ENCODE measurements around the gene SNX18.

SNX18 gene

DNA sequence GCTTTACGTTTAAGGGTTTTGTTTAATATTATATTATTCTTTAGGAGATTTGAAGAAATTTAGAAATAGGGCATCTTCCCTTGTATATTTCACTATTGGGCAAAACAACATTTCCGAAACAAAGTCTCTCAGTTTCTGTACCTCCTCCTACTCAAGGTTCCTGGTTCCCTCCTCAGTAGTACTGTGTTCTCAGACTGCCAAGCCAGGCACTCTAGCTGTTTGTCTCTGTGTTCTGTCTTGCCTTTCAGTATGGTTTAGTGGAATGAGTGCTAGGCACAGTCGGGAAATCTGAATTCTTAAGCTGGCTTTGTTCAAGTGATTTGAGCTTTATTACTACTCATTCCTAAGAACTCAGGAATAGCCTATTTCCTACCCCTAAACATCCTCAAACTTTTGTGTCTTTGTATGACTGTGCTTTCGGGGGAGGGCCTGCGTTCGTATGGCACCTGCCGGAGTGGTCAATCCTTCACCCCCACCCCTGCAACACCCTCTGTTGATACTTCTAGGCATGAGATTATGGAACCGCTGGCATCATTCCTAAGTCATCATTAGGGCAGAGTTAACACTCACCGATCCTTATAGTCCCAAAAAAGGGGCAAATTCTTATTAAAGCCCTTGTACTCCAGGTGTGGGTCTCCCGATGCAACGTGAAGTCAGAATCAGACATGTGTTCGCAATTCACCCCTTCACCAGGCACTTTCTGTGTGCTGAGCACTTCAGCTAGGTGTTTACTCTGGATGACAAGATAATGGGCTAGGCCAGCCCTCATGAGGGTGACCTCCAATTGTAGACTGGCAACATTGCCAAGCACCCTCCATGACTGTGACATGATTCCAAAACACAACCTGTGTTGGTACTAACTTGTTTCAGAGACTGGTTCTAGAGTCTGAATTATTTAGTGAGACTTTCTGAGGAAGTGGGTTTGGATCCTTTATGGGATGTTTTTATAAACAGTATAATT is 24.5 kb downstream of the SNX18 start:
- Histone ChIP-seq H3K27ac (ENCODE audit: low read depth, low read length) (no peak overlapping the region), H3K4me3 (ENCODE audit: low read length) (no peak overlapping the region), H3K9me3 (ENCODE audit: insufficient read depth, low read depth, low read length) (no peaks in the 10 kb centered on the region), H3K4me1 (ENCODE audit: insufficient read depth, low read length) (no peaks in the 10 kb centered on the region), H3K9ac (ENCODE audit: low read depth, low read length) (no peak overlapping the region), H3K27me3 (ENCODE audit: insufficient read depth, low read length) (no peaks in the 10 kb centered on the region), H3K36me3 (ENCODE audit: insufficient read depth, low read length) (peaks cover 2% of the 10 kb centered on the region; the same call in 1 of the 2 replicates)
- 95% methylated on average over 11 of the region's 12 CpGs for WGBS

DNA sequence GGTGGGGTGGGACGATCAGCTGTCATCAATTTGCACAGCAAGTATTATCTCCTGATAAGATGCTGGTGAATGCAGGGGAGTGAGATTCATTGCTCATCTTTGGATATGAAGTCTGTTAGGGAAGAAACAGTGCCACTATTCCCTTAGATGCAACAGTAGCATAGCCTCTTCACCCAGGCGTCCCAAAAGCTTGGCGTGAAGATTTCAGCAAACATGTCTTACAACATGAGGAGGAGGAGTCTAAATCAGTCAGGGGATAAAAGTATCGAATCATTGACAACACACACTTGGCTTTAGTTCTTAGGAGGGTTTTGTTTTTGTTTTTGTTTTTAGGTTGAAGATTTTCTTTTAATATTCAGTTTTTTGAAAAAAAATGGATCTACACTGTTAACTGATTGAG is 26.5 kb downstream of the SNX18 start:
- 93% methylated on average over 4 of the region's 4 CpGs for WGBS
- no peak overlapping the region for H3K4me3 ChIP-seq (ENCODE audit: low read length)
- no peaks in the 10 kb centered on the region for H3K27me3 ChIP-seq (ENCODE audit: insufficient read depth, low read length)
- H3K9ac ChIP-seq (ENCODE audit: low read depth, low read length): no peak overlapping the region
- H3K4me1 ChIP-seq (ENCODE audit: insufficient read depth, low read length): no peaks in the 10 kb centered on the region
- H3K9me3 ChIP-seq (ENCODE audit: insufficient read depth, low read depth, low read length): no peaks in the 10 kb centered on the region
- H3K36me3 ChIP-seq (ENCODE audit: insufficient read depth, low read length): peaks cover 6% of the 10 kb centered on the region; the same call in 1 of the 2 replicates
- H3K27ac ChIP-seq (ENCODE audit: low read depth, low read length): no peak overlapping the region

DNA sequence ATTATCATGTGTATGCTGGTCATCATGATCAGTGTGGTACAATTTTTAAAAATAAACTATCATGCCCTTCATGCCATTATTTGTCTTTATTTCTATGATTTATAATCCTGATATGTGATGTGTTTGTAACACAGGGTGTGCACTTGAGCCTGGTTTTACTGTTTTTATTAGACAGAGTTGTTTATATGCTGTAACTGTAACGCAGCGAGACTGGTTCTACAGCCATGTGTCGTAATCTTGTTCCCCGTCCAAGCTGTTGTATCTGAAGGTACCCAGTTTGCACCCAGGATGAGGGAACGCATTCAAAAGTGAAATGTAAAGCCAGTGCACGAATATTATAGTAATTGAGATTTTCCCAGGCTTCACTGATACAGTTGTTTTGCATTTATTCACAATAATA is 28.2 kb downstream of the SNX18 start:
- Histone ChIP-seq H3K4me3 (ENCODE audit: low read length) (no peak overlapping the region), H3K4me1 (ENCODE audit: insufficient read depth, low read length) (no peaks in the 10 kb centered on the region), H3K27me3 (ENCODE audit: insufficient read depth, low read length) (no peaks in the 10 kb centered on the region), H3K9me3 (ENCODE audit: insufficient read depth, low read depth, low read length) (no peaks in the 10 kb centered on the region), H3K36me3 (ENCODE audit: insufficient read depth, low read length) (peaks cover 6% of the 10 kb centered on the region; the same call in 1 of the 2 replicates), H3K27ac (ENCODE audit: low read depth, low read length) (no peak overlapping the region), H3K9ac (ENCODE audit: low read depth, low read length) (no peak overlapping the region)
- WGBS: 97% methylated on average over 6 of the region's 6 CpGs

DNA sequence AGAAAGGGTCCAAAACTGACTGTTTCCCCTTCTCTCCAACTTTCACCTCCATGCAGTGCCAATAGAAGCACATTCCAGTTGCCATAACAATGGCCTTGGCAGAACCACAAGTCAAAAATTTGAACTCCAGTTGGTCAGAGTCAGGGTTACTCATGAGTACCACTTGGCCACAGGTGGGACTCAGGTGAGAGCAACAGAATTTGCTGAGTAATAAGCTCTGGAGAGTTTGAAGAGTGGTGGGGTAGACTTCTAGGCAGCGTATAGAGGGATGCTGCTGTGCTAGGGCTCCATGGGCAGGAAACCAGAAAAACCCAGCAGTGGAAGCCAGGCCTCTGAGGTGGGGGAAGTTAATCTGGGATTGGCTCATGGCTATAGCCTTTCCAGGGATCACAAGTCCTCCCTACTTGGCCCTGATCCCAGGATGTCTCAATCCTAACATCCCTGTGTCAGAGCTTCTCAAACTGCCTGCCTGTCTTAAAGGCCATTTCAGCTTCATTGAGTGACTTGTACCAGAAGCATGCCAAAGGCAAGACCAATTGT is 30.2 kb downstream of the SNX18 start:
- WGBS: 89% methylated on average over 1 of the region's 1 CpG
- Histone ChIP-seq H3K36me3 (ENCODE audit: insufficient read depth, low read length) (peaks cover 6% of the 10 kb centered on the region; the same call in 1 of the 2 replicates), H3K4me1 (ENCODE audit: insufficient read depth, low read length) (no peaks in the 10 kb centered on the region)

DNA sequence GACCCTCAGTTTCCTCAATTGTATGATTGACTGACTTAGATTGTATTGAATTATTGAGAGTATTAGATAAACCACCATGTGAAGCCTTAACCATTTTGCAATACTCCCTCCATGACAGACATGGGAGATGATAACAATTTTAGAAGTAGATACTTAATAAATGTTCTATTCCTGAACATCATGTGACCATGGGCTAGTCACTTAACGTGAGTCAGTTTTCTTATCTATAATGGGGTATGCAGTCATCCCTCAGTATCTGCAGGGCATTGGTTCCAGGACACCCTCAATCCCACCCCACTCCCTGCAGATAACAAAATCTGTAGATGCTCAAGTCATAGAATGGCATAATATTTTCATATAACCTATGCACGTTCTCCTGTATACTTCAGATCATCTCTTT is 31.0 kb downstream of the SNX18 start:
- Histone ChIP-seq H3K4me3 (ENCODE audit: low read length) (no peak overlapping the region), H3K9ac (ENCODE audit: low read depth, low read length) (no peak overlapping the region), H3K9me3 (ENCODE audit: insufficient read depth, low read depth, low read length) (no peaks in the 10 kb centered on the region), H3K27me3 (ENCODE audit: insufficient read depth, low read length) (no peaks in the 10 kb centered on the region), H3K27ac (ENCODE audit: low read depth, low read length) (no peak overlapping the region), H3K4me1 (ENCODE audit: insufficient read depth, low read length) (no peaks in the 10 kb centered on the region), H3K36me3 (ENCODE audit: insufficient read depth, low read length) (peaks cover 6% of the 10 kb centered on the region; the same call in 1 of the 2 replicates)
- WGBS: 93% methylated on average over 2 of the region's 2 CpGs

More for the DNA sequence above, 30.2 kb downstream of the SNX18 start:
- no peak overlapping the region for H3K27ac ChIP-seq (ENCODE audit: low read depth, low read length)
- no peak overlapping the region for H3K4me3 ChIP-seq (ENCODE audit: low read length)
- no peaks in the 10 kb centered on the region for H3K9me3 ChIP-seq (ENCODE audit: insufficient read depth, low read depth, low read length)
- H3K9ac ChIP-seq (ENCODE audit: low read depth, low read length): no peak overlapping the region
- no peaks in the 10 kb centered on the region for H3K27me3 ChIP-seq (ENCODE audit: insufficient read depth, low read length)

DNA sequence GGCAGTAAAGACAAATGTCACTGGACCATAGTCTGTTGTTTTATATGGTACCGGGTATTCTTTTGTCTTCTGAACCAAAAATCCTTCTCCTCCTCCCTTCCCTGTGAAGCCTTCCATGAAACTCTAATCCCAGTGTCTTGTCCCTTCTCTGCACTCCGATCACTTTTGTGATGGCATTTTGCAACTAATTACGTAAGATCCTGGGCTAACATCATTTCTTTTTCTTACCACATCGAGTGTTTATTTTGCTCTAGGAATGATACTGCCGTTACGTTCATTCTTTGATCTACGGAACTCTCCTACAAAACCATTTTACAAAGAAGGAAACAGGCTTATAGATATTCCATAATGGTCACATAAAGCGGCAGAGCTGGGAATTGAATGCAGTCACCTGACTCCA is 33.7 kb downstream of the SNX18 start:
- WGBS: 97% methylated on average over 8 of the region's 8 CpGs
- H3K9ac ChIP-seq (ENCODE audit: low read depth, low read length): no peak overlapping the region
- peaks cover 6% of the 10 kb centered on the region; the same call in 1 of the 2 replicates for H3K36me3 ChIP-seq (ENCODE audit: insufficient read depth, low read length)

DNA sequence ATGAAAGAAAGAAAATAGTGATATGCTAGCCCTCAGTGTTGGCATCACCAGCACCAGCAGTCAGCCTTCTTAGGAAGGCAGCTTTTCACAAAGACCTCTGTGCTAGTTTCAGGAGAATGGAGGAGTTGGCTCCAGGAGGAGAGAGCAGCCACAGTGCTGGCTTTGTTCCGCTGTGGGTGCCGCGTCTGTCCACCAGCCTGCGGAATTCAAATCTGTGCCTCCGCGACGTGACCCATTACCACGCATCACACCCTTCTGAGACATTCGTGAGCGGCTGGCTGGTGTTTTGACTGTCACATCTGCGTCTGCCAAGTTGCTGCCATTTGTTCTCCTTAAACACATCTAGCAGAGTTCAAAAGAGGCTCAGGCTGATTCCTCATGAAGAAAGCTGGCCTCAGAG is 34.4 kb downstream of the SNX18 start:
- WGBS: 96% methylated on average over 11 of the region's 11 CpGs
- Histone ChIP-seq H3K4me3 (ENCODE audit: low read length) (no peak overlapping the region), H3K27ac (ENCODE audit: low read depth, low read length) (no peak overlapping the region), H3K9me3 (ENCODE audit: insufficient read depth, low read depth, low read length) (no peaks in the 10 kb centered on the region), H3K36me3 (ENCODE audit: insufficient read depth, low read length) (peaks cover 6% of the 10 kb centered on the region; the same call in 1 of the 2 replicates), H3K4me1 (ENCODE audit: insufficient read depth, low read length) (no peaks in the 10 kb centered on the region), H3K9ac (ENCODE audit: low read depth, low read length) (no peak overlapping the region), H3K27me3 (ENCODE audit: insufficient read depth, low read length) (no peaks in the 10 kb centered on the region)

More for the DNA sequence above, 33.7 kb downstream of the SNX18 start:
- H3K27me3 ChIP-seq (ENCODE audit: insufficient read depth, low read length): no peaks in the 10 kb centered on the region
- no peaks in the 10 kb centered on the region for H3K4me1 ChIP-seq (ENCODE audit: insufficient read depth, low read length)
- no peak overlapping the region for H3K27ac ChIP-seq (ENCODE audit: low read depth, low read length)
- H3K9me3 ChIP-seq (ENCODE audit: insufficient read depth, low read depth, low read length): no peaks in the 10 kb centered on the region
- no peak overlapping the region for H3K4me3 ChIP-seq (ENCODE audit: low read length)

DNA sequence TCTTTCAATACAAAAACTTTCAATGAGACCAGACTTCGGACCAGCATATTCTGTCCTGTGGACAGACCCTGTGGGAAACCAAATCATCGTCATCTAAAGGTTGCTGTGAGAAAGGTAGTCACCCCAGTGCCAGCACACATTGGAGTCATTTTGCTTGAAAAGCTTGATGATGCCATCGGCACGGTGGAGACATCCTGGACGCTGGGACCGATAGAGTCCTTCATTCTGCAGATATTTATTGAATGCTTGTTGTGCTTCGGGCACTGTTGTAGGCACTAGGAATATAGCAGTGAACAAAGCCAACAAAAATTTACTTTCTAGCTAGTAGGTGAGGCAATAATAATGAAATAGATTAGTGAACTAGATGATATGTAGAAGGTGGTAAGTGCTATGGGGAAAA is 34.9 kb downstream of the SNX18 start:
- Histone ChIP-seq H3K9me3 (ENCODE audit: insufficient read depth, low read depth, low read length) (no peaks in the 10 kb centered on the region), H3K27ac (ENCODE audit: low read depth, low read length) (no peak overlapping the region), H3K4me1 (ENCODE audit: insufficient read depth, low read length) (no peaks in the 10 kb centered on the region), H3K27me3 (ENCODE audit: insufficient read depth, low read length) (no peaks in the 10 kb centered on the region), H3K9ac (ENCODE audit: low read depth, low read length) (no peak overlapping the region), H3K4me3 (ENCODE audit: low read length) (no peak overlapping the region), H3K36me3 (ENCODE audit: insufficient read depth, low read length) (peaks cover 1% of the 10 kb centered on the region; the same call in 1 of the 2 replicates)
- WGBS: 94% methylated on average over 7 of the region's 7 CpGs

DNA sequence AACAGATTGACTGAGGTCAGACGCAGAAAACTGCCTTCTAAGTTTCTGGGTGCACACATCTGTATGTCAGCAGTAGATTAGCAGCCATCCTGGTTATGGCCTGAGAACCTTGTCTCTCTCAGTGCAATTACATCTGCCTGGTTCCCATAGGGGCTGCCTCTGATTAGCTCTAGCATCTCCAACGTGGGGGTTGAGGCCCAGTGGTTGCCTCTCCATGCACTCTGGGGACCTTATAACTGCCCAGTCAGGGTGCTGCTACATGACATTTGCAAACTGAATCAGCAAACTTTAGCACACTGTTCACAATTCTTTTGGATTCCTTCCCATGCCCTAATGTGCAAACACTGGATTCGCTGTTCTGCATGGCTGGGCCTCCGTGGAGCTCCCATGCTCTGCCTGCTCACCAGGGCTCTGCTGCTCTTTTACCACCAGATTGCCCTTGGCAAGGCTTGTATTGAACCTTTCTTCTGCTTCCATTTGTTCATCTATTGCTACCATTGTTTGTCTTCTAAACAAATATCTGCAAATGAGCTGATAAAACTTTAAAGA is 36.2 kb downstream of the SNX18 start:
- 92% methylated on average over 4 of the region's 4 CpGs for WGBS
- no peak overlapping the region for H3K9ac ChIP-seq (ENCODE audit: low read depth, low read length)
- H3K4me3 ChIP-seq (ENCODE audit: low read length): no peak overlapping the region
- no peak overlapping the region for H3K27ac ChIP-seq (ENCODE audit: low read depth, low read length)
- no peaks in the 10 kb centered on the region for H3K4me1 ChIP-seq (ENCODE audit: insufficient read depth, low read length)
- no peaks in the 10 kb centered on the region for H3K36me3 ChIP-seq (ENCODE audit: insufficient read depth, low read length)
- H3K27me3 ChIP-seq (ENCODE audit: insufficient read depth, low read length): no peaks in the 10 kb centered on the region
- H3K9me3 ChIP-seq (ENCODE audit: insufficient read depth, low read depth, low read length): no peaks in the 10 kb centered on the region

DNA sequence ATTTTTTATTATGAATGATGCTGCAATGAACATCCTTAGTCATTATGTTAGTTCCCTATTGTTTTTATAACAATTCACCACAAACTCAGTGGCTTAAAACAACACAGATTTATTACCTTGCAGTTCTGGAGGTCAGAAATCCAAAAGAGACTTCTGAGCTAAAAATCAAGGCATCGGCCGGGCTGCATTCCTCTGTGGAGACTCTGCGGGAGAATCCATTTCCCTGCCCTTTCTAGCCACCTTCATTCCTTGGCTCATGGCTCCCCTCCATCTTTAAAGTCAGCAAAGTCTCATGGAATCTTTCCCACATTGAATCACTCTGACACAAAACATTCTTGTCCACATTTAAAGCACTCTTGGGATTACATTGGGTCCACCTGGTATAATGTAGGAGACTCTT is 38.6 kb downstream of the SNX18 start:
- H3K27me3 ChIP-seq (ENCODE audit: insufficient read depth, low read length): no peaks in the 10 kb centered on the region
- H3K4me1 ChIP-seq (ENCODE audit: insufficient read depth, low read length): no peaks in the 10 kb centered on the region
- H3K27ac ChIP-seq (ENCODE audit: low read depth, low read length): no peak overlapping the region
- no peak overlapping the region for H3K4me3 ChIP-seq (ENCODE audit: low read length)
- H3K9ac ChIP-seq (ENCODE audit: low read depth, low read length): no peak overlapping the region
- H3K36me3 ChIP-seq (ENCODE audit: insufficient read depth, low read length): no peaks in the 10 kb centered on the region
- WGBS: 95% methylated on average over 3 of the region's 3 CpGs
- no peaks in the 10 kb centered on the region for H3K9me3 ChIP-seq (ENCODE audit: insufficient read depth, low read depth, low read length)

DNA sequence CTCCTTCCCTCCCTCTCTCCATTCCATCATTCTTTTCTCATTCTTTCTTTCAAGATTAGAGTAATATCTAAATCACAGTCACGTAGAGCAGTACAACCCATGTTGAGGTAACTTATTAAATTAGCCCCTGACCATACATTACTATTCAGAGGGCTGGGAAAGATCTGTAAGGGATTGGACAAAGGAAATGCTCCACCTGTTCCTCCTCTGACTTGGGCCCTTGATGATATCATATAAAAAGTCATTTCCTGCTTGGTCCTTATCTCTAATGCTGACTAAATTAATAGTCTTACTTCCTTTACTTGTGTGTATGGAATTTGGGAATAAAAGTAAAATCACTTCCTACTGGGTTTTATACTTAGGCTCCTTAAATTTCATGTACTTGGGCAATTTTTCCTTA is 40.8 kb downstream of the SNX18 start:
- 100% methylated on average over 1 of the region's 1 CpG for WGBS
- Histone ChIP-seq H3K4me1 (ENCODE audit: insufficient read depth, low read length) (no peaks in the 10 kb centered on the region), H3K9me3 (ENCODE audit: insufficient read depth, low read depth, low read length) (no peaks in the 10 kb centered on the region), H3K27me3 (ENCODE audit: insufficient read depth, low read length) (no peaks in the 10 kb centered on the region), H3K9ac (ENCODE audit: low read depth, low read length) (no peak overlapping the region), H3K4me3 (ENCODE audit: low read length) (no peak overlapping the region), H3K27ac (ENCODE audit: low read depth, low read length) (no peak overlapping the region), H3K36me3 (ENCODE audit: insufficient read depth, low read length) (no peaks in the 10 kb centered on the region)
